Renal cortical epithelial cell (primary cell): ENCODE data around the gene CD109. TPM values are rescaled to one million over a fixed set of nuclear protein-coding genes. Genes with fewer than 3 reads are reported as not detected.
A peak's percentile ranks its signal among the peaks of the same experiment; 100 is the strongest.
"Not testable (repeated sequence)": the region's sequence is repeated elsewhere in the genome, so short reads cannot be mapped to it uniquely, and the experiment has no call there.

ENCODE experiments used
- DNase-seq: peaks from one replicate; pipeline ENCODE4 v3.0.0-alpha.2; 2011; ENCODE audit warnings: low read depth
- total RNA-seq: library from RNA; depleted of rRNA; stranded (reverse); fragments of >200 nt; gene quantifications from 2 replicates; pipeline ENCODE4 v1.2.3, GENCODE V29; 2014

Gene CD109
- total RNA-seq = 25.2 and 29.8 TPM in 2 replicates

DNA sequence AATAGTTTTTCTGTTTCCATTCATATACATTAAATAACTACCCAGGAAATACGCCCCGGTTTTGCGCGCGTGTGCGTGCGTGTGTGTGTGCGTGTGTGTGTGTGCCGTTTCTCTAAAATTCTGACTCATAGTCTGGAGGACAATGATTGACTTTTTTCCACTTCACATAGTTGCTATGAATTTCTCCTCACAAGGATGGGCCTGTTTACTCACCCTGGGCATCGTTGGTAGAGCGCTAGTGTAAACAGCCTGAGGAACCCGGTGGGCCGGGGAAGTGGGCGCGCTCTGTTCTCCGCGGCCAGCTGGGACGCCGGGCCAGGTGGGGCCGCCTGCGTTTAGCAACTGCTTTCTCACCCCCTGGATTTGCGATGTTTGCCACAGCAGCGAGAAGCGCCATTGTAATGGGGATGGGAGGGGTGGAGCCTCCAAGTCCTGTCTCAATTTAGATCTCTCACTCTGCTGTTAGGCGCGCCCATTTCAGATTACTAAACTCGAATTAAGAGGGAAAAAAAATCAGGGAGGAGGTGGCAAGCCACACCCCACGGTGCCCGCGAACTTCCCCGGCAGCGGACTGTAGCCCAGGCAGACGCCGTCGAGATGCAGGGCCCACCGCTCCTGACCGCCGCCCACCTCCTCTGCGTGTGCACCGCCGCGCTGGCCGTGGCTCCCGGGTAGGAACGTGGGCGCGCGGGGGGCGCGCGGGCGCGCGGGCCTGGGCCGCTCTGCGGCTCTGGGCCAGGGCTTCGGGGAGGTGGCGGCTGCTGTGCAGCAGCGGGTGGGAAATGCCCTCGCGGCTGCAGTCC is at the start of gene CD109:
CD109 (plus strand) TSS at position 585 of the 803 bp plus-strand sequence; CDS start at position 598, 13 bp downstream.
- DNase-seq = peak; percentile 87

GRCh38 chr6:73648166-73648565 is 47.8 kb upstream of the CD109 start:
- peak; percentile 61 for DNase-seq

DNA sequence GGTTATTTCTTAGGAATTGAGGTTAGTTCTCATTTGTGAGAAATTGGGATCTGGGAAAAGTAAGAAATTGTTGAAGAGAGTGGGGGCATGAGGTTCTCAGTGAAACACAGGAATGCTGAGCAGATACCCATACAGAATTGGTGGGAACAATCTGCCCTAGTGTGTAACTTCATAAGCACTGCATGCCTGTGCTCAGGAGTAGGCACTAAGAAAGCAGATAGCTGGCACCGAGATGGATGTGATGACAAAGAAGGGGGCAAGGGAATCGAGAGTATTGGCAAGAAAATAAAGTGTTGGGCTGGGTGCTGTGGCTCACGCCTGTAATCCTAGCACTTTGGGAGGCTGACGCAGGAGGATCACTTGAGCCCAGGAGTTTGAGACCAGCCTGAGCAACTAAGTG is 46.2 kb upstream of the CD109 start:
- DNase-seq = no peak

DNA sequence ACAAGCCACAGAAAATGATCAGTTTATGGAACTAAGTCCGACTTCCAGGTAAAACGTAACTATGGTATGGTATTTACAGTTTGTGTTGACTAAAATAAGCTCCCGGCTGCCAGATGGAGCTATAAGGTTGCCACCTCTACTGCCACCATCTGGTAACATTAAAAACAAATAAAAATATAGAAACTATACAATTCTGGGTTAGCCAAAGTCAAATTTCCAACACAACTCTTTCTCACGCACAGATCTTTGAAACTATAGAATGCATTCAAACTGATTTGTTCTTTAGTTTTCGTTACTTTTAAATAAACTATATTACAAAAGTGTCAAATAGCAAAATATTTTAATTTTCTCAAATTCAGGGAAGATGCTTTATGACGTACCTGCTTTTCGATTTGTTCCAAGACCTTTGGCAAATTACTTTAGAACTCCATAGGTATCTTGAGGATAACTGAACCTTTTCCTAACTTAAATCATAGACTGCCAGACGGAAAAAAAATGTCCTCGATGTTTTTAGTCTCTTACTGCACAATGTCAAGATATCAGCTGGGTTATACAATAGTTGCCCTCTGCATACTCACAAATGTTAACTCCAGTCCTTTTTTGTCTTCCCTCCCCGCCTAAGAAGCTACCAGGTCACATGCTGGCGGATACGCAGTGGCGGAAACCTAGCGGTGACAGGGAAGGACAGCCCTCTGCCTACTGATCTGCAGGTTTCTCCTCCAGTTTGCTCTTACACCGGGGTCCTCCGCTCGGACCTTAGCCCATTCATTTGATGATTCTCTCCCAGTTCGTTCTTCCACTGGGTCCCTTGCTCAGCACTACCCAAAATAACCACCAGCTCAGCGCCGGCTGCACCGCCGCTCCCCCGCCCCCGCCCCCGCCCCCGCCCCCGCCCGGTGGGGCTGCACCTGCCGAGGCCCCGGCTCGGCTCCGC is 43.1 kb upstream of the CD109 start:
- DNase-seq = peak; percentile 43

- peak; percentile 82 for DNase-seq
Observed at GRCh38 chr6:73653571-73654424, 42.2 kb upstream of the CD109 start, which contains the start of gene SLC17A5. Gene SLC17A5 (minus strand): TSS chr6:73653992. CDS start chr6:73653886, 106 bp downstream.

DNA sequence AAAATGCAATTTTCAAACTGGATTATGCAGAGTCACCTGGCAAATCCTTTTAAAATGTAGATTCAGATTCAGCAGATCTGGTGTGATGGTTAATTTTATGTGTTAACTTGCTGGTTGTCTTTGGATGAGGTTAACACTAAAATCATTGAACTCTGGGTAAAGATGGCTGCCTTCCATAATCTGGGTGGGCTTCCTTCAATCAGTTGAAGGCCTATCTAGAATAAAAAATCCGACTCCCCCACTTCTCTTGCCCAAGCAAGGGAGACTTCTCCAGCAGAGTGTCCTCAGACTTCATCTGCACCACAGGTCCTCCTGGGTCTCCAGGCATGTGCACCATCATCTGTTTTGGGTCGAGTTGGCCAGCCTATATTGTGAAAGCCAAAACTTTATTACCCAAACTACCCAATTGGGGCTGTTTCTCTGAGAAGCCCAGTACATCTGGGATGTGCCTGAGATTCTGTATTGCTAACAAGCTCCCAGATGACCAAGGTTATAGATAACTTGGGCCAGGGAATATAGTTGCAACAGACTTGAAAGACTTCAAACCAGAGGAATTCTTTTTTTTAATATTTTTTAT is 40.6 kb upstream of the CD109 start:
- DNase-seq = no peak

GRCh38 chr6:73656531-73657145 is 39.4 kb upstream of the CD109 start:
- no peak for DNase-seq

DNA sequence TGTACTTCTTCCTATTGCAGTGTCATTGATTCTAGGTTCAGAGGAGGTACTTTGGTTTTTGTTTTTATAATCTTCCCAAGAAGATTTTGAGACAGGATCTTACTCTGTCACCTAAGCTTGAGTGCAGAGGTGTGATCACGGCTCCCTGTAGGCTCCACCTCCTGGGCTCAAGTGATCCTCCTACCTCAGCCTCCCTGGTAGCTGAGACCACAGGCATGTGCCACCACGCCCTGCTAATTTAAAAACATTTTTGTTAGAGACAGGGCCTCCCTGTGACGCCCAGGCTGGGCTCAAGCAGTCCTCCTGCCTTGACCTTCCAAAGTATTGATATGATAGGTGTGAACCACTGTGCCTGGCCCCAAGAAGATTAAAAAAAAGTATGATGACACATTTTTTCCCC is 38.8 kb upstream of the CD109 start:
- DNase-seq = no peak

DNA sequence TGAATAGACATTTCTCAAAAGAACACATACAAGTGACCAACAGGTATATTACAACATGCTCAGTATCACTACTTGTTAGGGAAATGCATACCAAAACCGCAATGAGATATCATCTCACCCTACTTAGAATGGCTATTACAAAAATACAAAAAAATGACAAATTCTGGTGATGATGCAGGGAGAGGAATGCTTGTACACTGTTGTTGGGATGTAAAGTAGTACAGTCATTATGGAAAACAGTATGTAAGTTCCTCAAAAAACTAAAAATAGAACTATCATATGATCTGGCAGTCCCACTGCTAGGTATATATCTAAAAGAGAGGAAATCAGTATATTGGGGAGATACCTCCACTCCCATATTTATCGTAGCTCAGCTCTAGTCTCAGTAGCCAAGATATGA is 31.3 kb upstream of the CD109 start:
- no peak for DNase-seq

DNA sequence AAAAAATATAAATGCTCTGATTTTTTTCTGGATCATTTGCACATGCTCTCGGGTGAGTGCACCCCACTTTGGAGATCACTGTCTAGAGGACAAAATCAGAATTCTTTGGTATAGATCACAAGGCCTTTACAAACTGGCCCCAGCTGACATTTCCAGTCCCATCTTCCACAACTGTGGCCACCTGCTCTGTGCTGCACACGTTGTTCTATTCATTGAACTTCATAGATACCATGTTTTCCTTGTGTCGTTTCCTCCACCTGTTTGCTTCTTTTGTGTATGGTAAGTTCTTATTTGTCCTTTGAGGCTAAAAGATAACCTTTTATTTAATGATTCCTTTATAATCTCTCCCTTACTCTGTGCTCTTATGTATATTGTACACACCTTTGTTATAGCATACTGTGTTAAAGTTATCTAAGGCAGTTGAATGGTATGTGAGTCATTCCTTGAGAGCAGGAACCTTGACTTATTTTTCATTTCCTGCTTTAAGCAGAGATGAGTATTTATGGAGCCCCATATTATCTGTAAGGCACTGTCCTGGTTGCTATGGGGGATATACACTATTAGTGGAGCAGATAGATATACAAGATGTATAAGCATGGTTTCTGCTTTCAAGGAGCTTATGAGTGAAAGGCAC is 30.2 kb upstream of the CD109 start:
- DNase-seq = peak; percentile 45

DNA sequence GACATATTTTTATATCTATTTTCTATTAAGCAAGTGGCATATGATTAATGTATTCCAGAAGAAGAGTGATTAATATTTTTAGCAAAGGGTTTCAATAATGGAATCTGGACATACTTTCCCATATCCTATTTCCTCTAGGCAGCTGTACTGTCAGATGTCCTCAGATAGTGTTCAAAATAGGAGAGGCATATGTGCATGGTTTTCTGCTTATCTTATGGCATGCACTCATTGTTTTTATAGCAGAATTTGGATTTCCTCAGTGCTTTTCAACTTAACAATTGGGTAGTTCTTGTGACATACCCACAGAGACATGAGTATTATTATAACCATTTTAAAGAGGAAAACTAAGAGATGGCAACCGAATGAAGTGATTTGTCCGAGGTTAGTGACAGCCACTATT is 29.6 kb upstream of the CD109 start:
- no peak for DNase-seq

DNA sequence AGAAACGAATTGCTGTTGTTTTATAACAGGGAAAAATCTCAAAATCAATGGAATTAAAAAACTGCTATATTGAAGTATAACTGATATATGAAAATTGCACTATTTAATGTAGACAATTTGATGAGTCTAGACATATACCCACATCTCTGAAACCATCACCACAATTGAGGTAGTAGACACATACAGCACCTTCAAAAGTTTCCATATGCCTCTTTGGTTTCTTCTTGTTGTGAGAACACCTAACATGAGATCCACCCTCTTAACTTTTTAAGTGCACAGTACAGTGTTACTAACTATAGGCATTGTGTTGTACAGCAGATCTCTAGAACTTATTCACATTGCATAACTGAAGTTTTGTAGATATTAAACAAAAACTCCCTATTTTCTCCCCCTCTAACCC is 28.2 kb upstream of the CD109 start:
- no peak for DNase-seq

DNA sequence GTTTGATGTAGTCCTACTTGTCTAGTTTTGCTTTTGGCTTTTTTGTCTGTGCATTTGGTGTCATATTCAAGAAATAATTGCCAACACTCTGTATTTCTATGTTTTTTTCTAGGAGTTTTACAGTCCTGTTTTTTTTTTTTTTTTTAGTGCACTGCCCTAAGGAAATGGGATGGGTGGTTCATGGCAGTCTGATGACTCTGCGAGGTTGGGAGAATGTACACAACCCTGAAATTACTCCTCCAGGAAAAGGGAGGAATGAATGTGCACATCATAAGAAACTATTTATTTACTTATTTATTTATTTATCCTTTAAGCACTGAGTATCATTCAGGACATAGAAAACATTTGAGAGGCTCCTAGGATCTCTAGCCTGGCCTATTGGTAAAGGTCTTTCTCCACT is 27.0 kb upstream of the CD109 start:
- no peak for DNase-seq

DNA sequence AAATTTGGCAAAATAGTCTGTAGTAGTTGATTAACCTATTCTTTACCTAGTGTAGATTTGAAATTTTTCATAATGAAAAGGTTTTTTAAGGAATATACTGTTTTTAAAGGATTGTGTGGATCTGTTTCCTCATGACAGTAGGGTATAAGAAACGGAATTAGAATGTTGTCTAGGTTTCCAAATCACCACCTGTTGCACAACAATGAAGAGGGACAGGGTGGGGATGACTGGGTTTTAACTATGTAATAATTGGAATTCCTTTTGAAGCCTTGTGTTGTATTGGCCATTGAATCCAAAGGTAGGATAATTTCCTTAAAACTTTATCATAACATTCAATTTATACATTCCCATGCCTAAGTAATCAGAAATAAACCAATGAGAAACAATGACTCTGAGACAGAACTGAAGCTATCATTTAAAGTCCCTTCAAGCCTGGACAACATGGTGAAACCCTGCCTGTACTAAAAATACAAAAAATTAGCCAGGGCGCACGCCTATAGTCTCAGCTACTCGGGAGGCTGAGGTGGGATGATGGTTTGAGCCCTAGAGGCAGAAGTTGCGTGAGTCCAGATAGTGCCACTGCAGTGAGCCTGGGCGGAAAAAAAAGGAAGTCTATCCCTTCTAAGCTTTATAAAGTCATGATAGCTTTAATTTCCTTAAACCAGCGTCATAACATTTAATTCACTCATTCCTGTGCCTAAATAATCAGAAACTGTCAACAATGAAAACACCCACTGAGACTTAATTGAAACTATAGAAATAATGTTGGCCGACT is 23.9 kb upstream of the CD109 start:
- DNase-seq = peak; percentile 26

DNA sequence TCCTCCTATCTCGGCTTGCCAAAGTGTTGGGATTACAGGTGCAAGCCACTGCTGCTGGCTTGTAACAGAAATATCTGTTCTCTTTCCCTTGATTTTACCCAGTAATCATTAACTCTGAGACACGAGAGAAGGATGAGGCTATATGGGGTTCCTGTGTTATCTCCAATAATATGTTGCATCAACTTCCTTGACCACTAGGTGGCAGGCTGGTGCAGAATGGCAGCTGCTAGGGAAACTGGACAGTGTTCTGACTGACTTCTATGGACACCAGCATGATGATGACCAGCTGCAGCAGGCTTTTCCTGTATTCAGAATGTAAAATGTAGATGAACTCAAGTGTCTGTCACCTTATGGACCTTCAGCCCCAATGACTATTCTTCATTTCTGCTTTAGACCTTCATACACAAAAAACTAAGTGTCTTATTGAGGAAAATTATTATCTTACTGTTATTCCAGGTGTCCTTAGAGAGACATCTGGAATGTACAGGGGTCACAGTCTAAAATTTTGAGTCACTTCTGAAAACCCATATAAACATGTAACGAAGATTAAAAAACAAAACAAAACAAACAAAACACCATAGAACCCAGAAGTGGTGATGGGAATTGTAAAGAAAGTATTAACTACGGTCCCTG is 20.4 kb upstream of the CD109 start:
- DNase-seq = peak; percentile 75

DNA sequence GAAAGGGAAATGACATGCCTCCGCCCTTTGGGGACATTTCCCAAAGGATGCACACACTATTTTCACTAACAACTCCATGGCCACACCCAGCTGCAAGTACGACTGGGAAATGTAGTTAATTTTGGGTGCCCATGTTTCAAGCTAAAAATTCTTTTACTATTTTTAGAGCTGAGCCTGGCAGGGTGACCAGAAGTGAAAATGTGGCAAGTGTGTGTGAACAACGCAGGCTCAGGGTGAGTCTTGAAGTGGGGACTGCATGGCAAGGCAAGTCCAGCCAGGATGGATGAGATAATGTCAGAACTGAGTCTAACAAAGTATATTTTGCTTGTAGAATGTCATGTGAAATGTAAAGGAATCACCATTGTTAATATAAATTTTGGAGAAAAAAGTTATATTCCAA is 17.0 kb upstream of the CD109 start:
- no peak for DNase-seq

DNA sequence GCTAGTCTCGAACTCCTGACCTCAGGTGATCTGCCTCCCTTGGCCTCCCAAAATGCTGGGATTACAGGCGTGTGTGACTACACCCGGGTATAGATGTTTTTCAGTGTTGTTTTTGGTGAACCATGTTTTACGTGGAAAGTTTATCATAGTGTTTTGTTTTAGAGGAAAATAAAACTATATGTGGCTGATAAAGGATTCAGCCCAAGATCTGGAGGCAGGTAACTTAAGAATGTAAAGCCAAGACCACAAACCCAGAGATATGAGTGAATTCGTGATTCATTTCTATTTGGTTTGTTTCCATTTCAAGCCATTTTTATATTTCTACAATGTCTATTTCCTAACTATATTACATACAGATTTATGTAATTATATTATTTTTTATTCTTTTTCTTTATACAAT is 16.2 kb upstream of the CD109 start:
- not testable (repeated sequence) for DNase-seq

DNA sequence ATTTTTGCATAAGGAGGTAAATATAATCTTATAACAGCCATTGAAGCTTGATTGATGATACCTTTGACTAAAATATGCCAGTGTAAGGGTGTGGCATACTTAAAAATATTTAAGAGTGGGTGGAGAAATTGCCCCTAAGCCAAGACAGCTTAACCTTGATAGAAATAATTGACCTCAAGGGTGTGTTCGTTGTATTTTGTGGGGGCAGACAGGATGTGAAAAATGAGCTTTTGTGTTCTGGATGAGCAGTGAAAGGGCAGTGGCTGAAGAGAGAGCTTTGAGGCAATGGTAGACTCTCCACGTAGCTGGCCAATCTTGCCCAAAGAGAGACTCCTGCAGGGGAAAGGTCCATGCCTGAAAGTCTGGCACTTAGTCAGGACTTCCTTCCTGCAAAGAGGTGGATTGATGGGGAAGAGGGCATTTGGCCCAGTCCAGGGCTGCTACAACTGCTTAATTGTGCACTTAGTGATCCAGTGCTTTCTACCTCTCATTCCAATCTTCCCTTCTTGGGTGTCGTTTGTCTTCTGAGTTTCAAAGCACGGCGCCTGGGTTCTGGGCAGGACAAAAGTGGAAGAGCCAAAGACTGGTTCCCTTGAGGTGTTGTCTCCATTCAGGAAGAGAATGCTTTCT is 15.6 kb upstream of the CD109 start:
- no peak for DNase-seq

- not testable (repeated sequence) for DNase-seq
Observed at GRCh38 chr6:73683574-73683973, 12.4 kb upstream of the CD109 start.
